GM19099 (cell line): ENCODE data around the gene KDM4B.

Experiments
- POLR2A ChIP-seq: IDR thresholded peaks from 3 replicates; pipeline ENCODE4 v1.6.1; 2011; ENCODE audit warnings: low read depth; ENCODE audit not compliant: insufficient read length; ENCODE audit errors: extremely low read depth

Gene KDM4B

DNA sequence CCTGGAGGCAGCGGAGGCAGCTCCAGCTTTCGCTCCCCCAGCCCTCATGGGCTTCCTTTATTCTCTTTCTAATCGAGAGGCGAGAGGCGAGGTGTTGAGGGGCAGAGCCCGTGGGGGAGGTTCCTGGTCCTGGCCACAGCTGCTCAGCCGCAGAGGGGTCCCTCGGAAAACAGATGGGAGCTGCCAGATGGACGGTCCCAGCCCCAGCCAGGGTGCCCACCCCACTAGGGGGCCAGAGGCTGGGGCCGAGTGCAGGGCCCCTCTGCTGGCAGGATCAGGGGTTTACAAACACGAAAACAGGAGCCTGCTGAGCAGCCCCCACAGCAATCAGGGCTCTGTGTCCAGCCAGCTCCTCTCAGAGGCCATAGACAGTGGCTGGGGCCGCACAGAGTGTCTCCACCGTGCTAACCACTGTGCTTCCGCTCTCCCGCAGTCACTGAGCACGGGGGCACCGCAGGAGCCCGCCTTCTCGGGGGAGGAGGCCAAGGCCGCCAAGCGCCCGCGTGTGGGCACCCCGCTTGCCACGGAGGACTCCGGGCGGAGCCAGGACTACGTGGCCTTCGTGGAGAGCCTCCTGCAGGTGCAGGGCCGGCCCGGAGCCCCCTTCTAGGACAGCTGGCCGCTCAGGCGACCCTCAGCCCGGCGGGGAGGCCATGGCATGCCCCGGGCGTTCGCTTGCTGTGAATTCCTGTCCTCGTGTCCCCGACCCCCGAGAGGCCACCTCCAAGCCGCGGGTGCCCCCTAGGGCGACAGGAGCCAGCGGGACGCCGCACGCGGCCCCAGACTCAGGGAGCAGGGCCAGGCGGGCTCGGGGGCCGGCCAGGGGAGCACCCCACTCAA is 182.2 kb downstream of the KDM4B start:
- no peak for TF ChIP-seq POLR2A

DNA sequence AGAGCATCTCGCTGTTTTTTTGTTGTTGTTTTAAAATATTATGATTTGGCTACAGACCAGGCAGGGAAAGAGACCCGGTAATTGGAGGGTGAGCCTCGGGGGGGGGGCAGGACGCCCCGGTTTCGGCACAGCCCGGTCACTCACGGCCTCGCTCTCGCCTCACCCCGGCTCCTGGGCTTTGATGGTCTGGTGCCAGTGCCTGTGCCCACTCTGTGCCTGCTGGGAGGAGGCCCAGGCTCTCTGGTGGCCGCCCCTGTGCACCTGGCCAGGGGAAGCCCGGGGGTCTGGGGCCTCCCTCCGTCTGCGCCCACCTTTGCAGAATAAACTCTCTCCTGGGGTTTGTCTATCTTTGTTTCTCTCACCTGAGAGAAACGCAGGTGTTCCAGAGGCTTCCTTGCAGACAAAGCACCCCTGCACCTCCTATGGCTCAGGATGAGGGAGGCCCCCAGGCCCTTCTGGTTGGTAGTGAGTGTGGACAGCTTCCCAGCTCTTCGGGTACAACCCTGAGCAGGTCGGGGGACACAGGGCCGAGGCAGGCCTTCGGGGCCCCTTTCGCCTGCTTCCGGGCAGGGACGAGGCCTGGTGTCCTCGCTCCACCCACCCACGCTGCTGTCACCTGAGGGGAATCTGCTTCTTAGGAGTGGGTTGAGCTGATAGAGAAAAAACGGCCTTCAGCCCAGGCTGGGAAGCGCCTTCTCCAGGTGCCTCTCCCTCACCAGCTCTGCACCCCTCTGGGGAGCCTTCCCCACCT is 183.3 kb downstream of the KDM4B start:
- TF ChIP-seq POLR2A, result no peak

DNA sequence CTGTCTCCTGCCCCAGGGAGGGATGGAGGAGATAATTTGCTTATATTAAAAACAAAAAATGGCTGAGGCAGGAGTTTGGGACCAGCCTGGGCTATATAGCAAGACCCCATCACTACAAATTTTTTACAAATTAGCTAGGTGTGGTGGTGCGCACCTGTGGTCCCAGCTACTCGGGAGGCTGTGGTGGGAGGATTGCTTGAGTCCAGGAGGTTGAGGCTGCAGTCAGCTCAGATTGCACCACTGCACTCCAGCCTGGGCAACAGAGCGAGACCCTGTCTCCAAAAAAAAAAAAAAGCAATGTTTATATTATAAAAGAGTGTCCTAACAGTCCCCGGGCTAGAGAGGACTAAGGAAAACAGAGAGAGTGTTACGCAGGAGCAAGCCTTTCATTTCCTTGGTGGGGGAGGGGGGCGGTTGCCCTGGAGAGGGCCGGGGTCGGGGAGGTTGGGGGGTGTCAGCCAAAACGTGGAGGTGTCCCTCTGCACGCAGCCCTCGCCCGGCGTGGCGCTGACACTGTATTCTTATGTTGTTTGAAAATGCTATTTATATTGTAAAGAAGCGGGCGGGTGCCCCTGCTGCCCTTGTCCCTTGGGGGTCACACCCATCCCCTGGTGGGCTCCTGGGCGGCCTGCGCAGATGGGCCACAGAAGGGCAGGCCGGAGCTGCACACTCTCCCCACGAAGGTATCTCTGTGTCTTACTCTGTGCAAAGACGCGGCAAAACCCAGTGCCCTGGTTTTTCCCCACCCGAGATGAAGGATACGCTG is 184.0 kb downstream of the KDM4B start:
- no peak for TF ChIP-seq POLR2A

DNA sequence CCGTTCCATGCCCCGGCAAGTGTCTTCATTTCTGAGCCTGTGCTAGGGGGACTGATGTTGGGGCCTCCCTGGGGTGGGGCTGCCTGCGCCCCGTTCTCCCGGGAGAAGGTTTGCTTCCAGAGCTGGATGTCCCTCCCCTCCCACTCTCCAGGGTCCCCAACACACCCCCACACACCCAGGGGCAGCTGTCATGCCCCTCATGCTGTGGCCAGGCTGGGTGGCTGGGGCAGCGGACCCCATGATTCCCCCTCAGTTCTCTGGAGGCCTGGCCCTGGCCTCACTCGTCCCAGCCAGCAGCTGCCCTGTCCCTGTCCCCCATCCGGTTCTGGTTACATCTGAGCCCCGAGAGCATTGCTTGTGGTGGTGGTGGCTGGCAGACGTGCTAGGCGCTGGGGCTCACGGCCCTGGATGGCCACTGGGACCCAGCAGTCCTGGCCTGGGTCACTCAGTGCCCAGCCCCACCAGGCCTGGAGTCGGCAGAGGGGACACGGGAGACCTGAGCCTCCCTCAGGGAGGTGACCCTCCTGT is 184.8 kb downstream of the KDM4B start:
- no peak for TF ChIP-seq POLR2A

DNA sequence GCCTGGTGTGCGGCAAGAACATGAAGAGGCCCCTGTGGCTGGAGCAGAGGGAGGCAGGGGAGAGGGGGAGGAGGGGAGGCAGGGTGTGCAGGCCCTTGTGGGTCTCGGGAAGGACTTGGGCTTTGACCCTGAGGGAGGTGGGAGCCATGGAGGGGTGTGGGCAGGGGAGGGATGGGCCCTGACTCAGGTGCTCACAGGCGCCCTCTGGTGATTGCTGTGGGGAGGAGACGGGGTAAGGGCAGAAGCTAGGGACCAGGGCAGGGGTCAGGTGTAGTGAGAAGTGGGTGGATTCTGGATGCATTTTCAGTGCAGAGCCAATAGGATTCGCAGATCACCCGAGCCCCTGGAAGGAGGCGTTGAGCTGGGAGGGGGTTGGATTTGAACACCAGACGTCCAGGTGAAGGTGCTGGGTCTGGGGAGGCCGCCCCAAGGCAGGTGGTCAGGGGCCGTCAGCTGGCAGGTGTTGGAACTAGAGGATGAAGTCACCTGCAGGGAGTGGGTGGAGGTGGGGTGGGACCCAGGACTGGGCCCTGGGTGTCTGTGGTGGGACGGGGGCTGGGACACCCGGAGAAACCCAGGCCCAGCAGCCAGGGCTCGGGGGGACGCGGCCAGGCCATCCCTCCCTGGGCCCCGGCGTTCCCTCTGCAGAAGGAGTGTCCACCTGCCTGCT is 185.4 kb downstream of the KDM4B start:
- no peak for TF ChIP-seq POLR2A

DNA sequence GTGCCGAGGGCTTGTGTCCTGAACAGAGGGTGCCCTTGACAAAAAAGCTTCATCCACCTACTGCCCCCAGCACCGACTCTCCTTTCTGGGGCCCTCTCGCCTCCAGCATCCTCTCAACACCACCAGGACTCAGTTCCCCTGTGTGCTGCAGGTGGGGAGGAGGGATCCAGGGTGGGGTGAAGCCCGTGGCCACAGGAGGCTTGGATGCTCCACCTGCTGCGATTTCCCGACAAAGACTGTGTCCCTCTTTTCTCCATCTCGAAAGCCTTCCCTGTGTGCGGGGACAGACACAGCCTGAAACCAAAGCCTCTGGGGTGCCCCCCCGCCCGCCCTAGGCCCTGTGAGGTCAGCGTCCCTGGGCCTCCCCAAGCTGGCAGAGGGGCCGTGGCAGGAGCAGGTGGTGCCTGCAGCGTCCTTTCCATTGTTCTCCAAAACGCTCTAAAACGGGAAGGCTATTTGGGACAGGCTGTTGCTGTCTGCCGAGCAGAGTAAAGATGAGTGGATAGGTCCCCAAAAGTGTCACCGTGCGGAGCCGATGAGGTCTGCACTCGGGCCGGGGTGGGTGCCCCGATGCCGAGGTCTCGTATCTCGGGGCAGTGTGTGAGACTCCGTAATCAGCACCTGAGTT is 186.0 kb downstream of the KDM4B start:
- no peak for TF ChIP-seq POLR2A

DNA sequence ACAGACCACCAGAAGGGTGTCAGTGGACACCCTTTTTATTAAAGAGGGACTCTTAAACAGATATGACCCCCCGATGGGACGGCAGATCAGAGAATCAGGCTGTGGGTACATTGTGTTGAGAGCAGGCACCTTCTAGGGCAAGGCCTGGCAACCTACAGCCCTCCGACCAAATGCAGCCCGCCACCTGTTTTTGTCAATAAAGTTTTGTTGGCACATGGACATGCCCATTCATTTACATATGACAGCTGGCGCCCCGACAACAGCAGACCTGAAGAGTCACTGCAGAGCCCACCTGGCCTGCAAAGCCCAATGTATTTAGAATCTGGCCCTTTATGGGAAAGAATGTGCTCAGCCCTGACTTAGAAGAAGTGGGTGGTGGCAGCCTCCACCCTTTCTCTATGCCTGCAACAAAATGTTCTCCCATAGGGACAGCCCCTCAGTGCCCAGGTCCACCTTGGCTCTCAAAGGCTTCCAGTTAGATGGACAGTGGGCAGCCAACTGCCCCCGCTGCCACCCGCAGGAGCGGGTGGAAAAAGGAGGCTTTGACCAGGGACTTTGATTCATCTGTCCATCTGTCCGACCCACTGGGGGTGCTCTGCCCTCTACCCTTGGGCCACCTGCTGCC is 186.8 kb downstream of the KDM4B start:
- no peak for TF ChIP-seq POLR2A

DNA sequence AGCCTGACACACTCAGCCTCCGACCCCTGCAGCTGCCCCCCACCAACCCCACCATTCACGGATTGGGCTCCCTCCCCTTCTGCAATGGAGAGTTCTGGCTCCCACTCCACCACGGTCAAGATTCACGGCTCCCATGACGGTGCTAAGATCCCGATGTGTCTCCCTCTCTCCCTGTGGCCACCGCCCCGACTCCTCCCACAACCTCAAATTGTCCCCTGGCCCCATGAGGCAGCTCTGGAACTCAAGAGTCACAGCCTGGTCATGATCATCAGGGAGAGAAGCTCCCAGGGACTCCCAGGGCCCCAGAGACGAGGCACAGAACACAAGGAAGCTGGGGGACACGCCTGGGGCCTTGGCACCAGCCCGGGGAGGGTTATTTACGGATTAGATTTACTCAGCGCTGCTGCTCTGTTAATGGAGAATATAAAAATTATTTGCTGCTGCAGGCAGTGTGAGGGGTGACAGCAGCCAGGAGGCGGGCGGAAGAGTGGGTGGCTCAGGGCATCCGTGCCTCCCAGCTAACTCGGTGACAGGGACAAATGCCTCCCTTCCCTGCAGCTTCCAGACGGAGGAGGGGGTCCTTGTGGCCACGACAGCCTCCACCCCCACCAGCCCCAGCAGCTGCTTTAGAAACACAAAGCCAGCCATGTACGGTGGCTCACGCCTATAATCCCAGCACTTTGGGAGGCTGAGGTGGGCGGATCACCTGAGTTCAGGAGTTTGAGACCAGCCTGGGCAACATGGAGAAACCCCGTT is 187.5 kb downstream of the KDM4B start:
- no peak for TF ChIP-seq POLR2A

DNA sequence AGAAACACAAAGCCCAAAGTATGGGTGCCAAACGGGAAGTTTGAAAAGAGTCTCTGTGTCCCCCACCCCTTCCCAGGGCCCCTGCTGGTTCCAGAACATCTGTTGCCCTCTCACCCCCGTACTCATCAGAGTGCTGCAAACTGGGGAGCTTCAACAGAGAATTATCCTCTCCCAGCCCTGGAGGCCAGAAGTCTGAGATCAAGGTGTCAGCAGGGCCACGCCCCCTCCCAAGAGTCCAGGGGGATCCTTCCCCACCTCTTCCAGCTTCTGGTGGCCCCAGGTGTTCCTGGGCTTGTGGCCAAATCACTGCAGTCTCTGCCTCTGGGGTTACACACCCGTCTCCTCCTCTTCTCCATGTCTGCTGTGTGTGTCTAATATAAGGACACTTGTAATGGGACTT is 188.3 kb downstream of the KDM4B start:
- no peak for TF ChIP-seq POLR2A

DNA sequence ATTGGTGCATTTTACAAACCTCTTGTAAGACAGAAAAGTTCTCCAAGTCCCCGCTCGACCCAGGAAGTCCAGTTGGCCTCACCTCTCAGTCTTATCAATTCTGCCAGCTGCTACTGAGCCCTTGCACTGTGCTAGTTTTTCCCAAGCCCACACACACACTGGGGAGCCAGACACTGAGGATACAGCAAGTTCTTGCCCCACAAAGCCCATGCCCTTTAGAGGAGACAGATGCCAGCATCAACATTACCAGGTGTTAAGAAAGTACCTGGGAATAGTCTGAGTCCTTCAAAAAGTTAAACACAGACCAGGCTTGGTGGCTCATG is 196.7 kb downstream of the KDM4B start:
- TF ChIP-seq POLR2A, result no peak

DNA sequence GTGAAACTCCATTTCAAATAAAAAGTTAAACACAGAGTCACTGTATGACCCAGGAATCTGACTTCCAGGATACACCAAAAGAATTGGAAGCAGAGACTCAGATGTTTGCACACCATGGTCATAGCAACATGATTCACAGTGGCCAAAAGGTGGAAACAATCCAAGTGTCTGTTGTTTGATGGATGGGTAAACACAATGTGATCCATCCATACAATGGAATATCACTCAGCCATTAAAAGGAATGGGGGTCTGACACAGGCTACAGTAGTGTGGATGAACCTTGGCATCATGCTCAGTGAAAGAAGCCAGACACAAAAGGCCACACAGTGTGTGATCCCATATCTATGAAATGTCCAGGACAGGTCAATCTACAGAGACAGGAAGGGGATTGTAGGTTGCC is 197.3 kb downstream of the KDM4B start:
- no peak for TF ChIP-seq POLR2A

DNA sequence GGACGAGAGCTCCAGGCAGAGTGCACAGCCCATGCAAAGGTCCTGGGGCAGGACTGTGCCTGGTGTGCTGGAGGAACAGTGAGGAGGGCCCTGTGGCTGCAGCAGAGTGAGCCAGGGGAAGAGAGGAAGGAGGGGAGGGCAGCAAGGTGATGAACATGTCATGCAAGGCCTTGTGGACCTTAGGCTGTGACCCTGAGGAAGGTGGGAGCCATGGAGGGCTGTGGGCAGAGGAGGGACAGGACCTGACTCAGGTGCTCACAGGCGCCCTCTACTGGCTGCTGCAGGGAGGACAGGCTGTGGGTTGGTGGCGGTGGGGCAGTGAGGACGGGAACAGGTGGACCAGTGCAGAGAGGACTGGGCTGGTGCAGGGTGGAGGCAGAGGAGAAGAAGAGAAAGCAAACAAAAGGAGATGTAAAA is 201.4 kb downstream of the KDM4B start:
- TF ChIP-seq POLR2A, result no peak

DNA sequence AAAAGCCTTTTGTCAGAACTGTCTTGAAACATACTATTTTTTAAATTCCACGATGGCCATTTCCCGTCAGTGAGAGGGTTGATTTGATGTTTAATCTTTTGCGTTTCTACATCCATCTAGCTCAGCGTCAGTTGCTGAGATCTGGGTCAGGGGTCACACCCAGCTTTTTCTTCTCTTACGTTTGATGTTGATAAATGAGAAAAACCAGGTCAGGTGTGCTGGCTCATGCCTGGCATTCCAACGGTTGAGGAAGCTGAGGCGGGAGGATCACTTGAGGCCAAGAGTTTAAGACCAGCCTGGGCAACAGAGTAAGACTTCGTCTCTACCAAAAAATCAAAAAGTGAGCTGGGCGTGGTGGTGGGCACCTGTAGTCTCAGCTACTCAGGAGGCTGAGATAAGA is 202.8 kb downstream of the KDM4B start:
- TF ChIP-seq POLR2A, result no peak
